ENCODE data around the gene PYY.
"Not testable (repeated sequence)": the region's sequence is repeated elsewhere in the genome, so short reads cannot be mapped to it uniquely, and the experiment has no call there.

Gene PYY

DNA sequence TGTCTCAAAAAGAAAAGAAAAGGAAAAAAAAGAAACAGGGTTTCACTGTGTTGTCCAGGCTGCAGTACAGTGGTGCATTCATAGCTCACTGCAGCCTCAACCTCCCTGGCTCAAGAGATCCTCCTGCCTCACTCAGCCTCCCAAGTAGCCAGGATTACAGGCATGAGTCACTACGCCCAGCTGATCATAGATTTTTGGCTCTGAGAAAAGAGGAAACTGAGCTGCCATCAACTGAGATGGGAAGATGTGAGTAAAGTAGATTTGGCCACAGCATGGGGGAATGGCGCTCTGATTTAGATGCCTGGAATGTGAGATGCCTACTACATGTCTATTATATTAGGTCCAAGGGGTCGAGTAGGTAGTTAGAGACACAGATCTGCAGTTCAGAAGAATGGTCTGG, 44.8 kb upstream of the PYY start:
- ChIA-PET CTCF (interaction anchor here (1.2 to 2.3 kb wide), 2 partner anchors 55 to 120 kb away, joined by 4 to 8 read pairs; no protein-coding TSS in a partner anchor), POLR2A (ENCODE audit: low non-redundant PET) (no interaction called here)
- TF ChIP-seq, protein P1, sequence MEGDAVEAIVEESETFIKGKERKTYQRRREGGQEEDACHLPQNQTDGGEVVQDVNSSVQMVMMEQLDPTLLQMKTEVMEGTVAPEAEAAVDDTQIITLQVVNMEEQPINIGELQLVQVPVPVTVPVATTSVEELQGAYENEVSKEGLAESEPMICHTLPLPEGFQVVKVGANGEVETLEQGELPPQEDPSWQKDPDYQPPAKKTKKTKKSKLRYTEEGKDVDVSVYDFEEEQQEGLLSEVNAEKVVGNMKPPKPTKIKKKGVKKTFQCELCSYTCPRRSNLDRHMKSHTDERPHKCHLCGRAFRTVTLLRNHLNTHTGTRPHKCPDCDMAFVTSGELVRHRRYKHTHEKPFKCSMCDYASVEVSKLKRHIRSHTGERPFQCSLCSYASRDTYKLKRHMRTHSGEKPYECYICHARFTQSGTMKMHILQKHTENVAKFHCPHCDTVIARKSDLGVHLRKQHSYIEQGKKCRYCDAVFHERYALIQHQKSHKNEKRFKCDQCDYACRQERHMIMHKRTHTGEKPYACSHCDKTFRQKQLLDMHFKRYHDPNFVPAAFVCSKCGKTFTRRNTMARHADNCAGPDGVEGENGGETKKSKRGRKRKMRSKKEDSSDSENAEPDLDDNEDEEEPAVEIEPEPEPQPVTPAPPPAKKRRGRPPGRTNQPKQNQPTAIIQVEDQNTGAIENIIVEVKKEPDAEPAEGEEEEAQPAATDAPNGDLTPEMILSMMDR (conservative IDR thresholded peaks at IDR 0.05; ENCODE audit: low read depth) = no peak
- H3K27ac ChIP-seq = no peak overlapping the region
- DNase-seq (ENCODE audit: low spot score) = no peak

GRCh38 chr17:43997180-43997579, 43.4 kb upstream of the PYY start:
- CTCF ChIA-PET = interaction anchor here (1.1 to 2.3 kb wide), 3 partner anchors 53 to 171 kb away, joined by 3 to 8 read pairs (median 4); no protein-coding TSS in a partner anchor
- not testable (repeated sequence) for H3K27ac ChIP-seq

DNA sequence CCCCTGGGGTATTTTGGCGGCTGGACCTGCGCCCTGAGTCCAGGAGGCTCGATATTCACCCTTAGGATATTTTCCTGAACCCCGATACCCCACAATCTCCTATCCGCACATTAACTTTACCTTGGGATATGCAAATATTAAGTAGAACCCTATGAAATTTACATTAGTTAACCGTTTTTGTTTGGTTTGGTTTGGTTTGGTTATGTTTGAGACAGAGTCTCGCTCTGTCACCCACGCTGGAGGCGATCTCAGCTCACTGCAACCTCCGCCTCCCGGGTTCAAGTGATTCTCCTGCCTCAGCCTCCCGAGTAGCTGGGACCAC, 41.4 kb upstream of the PYY start:
- H3K27ac ChIP-seq = no peak overlapping the region
- TF ChIP-seq, protein P1 (conservative IDR thresholded peaks at IDR 0.05; ENCODE audit: low read depth) = peak; percentile 61
- CTCF ChIA-PET = interaction anchor here (0.7 to 2.3 kb wide), 7 partner anchors 12 to 154 kb away, joined by 3 to 18 read pairs (median 4); no protein-coding TSS in a partner anchor
- POLR2A ChIA-PET (ENCODE audit: low non-redundant PET) = interaction anchor here (0.6 kb wide), 1 partner anchor 134 kb away, joined by 3 read pairs; no protein-coding TSS in a partner anchor
- no peak for DNase-seq (ENCODE audit: low spot score)

More at GRCh38 chr17:43997180-43997579, 43.4 kb upstream of the PYY start:
- POLR2A ChIA-PET (ENCODE audit: low non-redundant PET); DNase-seq (ENCODE audit: low spot score): not testable (repeated sequence)

DNA sequence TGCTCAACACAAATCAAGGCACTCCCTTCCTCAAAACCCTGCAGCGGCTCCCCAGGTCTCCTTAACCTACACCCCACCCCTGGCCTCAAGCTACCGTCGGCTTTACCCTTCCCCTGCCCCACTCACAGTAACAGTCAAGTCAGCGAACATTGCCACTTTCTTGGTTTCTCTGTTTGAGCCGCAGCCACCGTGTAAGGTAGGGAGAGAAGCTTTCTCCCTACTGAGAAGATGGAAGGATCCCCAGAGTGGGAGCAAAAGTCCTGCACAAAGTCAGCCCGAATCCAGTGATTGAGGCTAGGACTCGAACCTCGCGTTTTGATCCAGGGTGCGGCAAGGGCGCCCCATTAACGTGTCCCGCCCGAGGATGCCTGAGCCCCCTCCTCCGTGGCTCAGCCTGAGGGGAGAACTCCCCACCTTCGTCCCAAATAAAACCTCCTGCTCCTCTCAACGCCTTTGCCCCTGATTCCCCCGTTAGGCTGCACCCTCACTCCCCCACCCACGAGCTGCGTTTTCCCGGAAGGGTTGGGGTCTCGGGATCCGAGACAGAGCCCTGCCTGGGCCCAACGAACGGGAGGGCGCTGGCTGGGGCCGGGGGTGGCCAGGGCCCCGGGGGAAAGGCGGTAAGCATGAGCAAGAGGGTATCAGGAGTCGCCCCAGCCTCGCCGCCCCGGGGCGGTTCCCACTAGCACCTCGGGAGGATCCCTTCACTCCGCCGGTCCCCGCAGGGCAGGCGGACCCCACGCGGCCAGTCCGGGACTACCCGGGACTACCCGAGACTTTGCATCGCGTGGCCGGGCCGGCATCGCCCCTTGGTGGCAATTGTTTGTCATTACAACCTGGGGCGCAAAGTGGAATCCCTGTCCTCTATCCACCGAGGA, 40.8 kb upstream of the PYY start:
- no peak overlapping the region for H3K27ac ChIP-seq
- TF ChIP-seq, protein P1 (conservative IDR thresholded peaks at IDR 0.05; ENCODE audit: low read depth) = peak; percentile 87
- POLR2A ChIA-PET (ENCODE audit: low non-redundant PET) = no interaction called here
- CTCF ChIA-PET = interaction anchor here (0.6 to 2.3 kb wide), 11 partner anchors 44 to 777 kb away, joined by 3 to 18 read pairs (median 3); no protein-coding TSS in a partner anchor
- peak; percentile 63 for DNase-seq (ENCODE audit: low spot score)

- no peak overlapping the region for H3K27ac ChIP-seq
- CTCF ChIA-PET = interaction anchor here (0.6 to 4.7 kb wide), 3 partner anchors 9 to 148 kb away, joined by 3 to 11 read pairs (median 4); no protein-coding TSS in a partner anchor
- TF ChIP-seq, protein P1 (conservative IDR thresholded peaks at IDR 0.05; ENCODE audit: low read depth) = no peak
- no peak for DNase-seq (ENCODE audit: low spot score)
- POLR2A ChIA-PET (ENCODE audit: low non-redundant PET) = no interaction called here
Measured at GRCh38 chr17:43992641-43993040, 38.9 kb upstream of the PYY start.

DNA sequence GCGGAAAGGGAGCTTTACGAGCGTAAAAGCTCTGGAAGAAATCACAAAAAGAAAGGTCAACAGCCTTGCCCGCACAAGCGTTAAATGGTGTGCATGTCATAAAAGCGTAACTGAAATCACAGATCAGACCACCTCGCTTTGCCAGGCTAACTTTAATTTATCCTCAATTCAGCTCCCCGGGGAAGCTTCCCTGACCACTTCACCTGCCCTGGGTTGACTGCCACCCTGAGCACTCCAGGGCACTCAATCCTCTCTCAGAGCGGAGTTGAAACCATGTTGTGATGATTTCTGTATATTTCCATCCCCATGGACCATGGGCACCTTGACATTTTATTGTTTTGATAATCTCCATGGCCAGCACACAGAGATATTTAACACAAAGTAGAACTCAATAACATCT, 34.6 kb upstream of the PYY start:
- no peak overlapping the region for H3K27ac ChIP-seq
- TF ChIP-seq, protein P1 (conservative IDR thresholded peaks at IDR 0.05; ENCODE audit: low read depth) = no peak
- CTCF ChIA-PET = interaction anchor here (0.6 kb wide), 1 partner anchor 69 kb away, joined by 3 read pairs; no protein-coding TSS in a partner anchor
- DNase-seq (ENCODE audit: low spot score) = no peak
- POLR2A ChIA-PET (ENCODE audit: low non-redundant PET) = no interaction called here

Measured in RWPE1 (cell line).